HG03520 (cell line): Measurements from ENCODE around the gene VWC2L.

ENCODE experiments used
- ATAC-seq: cut with Tn5 transposase; IDR thresholded peaks from one replicate; pipeline ENCODE4 v1.9.1; 2021; ENCODE audit warnings: mild to moderate bottlenecking, moderate library complexity; ENCODE audit not compliant: unreplicated experiment

VWC2L gene

GRCh38 chr2:214579035-214579434, 168.2 kb downstream of the VWC2L start:
- ATAC-seq: no peak

DNA sequence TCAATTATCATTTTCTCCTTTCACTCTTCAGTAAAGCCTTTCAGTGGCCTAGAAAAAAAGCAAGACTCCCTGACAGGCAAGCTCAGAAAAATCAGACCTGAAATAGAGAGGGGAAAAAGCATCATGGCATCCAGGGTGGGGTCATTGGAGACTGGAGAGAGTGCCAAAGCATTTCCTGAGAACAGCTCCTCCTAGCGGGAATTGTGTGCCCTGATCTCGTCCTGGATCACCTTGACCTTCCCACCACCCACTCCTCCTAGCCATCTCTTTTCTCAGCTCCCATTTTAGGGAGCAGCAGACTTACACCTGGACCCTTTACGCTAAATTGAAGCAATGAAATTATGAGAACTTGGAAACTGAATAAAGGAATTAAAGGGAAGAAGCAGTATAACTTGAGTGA, 176.6 kb downstream of the VWC2L start:
- ATAC-seq: peak; percentile 46

DNA sequence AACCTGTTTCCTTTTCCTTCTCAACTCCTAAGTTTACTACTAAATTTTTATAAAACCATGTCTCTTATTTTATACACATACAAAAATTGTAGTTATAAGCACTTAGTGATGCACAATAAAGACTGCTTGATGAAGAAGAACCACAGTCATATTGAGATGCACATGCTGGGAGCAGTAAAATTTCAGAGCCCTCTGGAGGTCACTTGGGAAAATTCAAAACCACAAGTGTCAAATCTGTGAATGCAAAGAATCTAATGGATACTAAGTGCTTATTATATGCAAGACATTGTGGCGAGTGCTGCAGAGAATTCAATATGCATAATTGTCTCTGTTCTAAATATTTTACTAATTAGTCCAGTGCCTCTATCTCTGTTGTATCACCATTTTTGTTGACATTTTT, 180.5 kb downstream of the VWC2L start:
- ATAC-seq: no peak

DNA sequence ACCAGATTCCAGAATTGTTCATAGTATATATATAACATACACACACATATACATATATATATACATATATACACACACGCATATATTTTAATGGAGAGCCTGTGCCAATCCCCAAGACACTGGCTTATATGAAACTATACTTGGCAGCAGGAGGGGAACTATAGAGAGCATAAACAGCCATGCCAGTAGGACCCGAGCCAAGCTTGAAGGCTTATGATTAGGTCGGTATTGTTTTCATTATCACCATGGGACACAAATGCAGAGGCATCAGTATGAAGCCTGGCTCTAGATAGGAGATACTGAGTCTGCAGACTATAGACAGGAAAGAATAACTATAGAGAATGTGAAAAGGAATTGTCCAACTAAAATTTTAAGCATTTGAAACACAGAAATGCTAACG, 181.2 kb downstream of the VWC2L start:
- no peak for ATAC-seq

DNA sequence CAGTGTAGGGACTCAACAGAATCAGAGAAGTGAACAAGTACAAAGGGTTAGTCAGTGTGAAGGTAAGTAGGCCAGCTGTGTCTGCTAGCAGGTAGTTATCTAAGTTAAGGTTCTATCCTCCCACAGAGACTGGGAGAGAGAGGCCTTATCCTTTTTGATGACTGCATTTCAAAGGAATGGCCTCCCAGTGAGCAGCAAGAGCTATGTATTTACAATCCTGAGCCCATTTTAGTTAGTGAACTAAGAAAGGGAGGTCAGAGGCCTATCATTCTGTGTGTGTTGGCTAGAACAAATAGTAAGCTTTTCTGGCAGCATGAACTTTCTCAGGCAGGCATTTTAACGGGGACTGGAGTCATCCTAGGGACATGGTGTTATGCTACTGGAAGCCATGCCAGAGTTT, 182.9 kb downstream of the VWC2L start:
- no peak for ATAC-seq

DNA sequence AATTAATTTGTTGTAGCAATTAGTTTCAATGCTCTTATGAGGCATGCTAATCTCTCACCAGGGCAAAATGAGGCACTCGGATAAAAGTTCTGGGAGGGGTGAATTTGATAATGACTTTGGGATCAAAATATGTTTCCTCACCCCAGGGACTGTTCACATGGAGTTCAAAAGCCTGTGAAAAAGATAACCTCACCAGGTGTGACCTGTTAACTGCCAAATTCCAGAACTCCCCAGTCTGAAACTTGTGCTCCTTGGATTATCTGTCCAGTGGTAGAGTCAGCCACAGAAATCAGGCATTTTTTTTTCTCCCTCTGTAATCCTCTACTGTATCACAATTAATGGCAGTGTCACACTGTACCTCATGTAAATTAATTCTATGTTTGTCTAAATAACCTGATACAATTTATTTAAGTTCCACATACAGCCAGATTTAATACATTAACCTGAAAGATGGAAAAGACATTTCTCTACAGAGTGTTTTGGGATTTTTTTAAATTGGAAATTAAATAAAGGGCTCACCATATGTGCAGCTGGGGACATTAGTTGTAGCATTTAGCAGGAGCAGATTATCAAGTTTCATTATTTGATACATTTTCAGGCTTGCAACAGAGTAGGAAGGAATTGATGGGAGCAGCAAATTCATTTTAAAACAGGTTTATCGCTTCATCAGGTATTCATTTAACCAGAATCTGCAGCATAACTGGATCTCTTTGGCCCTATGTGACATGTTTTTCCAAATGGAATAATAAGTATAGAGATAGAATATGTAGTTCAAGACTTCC, 191.2 kb downstream of the VWC2L start:
- no peak for ATAC-seq

DNA sequence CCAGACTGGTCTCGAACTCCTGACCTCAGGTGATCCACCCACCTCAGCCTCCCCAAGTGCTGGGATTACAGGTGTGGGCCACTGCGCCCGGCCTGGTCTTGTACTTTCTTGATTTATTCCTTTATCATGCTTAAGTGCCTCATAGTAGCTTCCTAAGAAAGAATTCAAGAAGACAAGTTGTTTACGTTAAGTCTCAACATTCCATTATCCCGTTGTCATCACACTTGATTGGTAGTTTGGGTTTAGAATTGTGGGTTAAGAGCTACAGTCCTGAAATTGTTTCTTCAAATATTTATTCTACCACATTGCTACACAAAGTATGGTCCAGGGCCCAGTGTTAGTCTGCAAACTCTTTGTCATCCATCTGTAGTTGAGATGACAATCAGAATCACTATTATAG, 194.0 kb downstream of the VWC2L start:
- ATAC-seq: no peak

DNA sequence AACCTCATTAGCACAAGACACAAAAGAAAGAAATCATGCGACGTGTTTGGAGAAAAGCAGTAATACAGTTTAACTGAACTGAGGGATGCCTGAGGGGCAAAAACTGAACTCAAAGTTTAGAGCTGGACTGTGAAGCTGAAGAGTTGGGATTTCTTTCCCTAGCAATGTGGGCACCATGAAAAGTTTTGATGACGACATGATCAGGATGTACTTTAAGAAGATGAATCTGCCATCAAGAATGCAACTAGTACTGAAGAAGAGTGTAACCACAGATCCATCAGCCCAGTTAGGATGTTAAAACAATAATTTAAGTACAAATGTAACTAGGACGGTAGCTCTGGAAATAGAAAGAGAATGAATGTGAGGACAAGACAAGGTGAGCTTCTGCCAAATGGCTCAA, 196.2 kb downstream of the VWC2L start:
- no peak for ATAC-seq

- ATAC-seq: no peak
Observed at GRCh38 chr2:214611015-214611414, 200.2 kb downstream of the VWC2L start.

GRCh38 chr2:214624166-214624760, 213.4 kb downstream of the VWC2L start:
- ATAC-seq: no peak

DNA sequence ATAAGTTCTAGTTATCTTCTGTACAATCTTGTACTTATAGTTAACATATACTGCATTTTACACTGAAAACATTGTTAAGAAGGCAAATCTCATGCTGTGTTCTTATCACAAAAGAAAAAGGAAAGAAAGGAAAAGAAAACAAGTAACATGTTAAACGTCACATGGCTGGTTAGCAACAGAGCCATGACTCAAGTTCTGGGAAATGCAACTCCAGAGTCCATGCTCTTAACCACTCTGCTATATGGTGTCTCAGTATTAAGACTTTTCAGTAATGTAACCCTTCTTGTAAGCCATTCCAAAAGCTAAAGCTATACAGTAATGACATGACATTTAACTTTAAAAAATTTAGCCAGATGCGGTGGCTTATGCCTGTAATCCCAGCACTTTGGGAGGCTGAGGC, 217.2 kb downstream of the VWC2L start:
- ATAC-seq: no peak
